Aorta (tissue), 5 donors: ENCODE results near the gene ITGA11. TPM values are rescaled to one million over a fixed set of nuclear protein-coding genes. Genes with fewer than 3 reads are reported as not detected.

Experiments used
- ATAC-seq: fragments of 200-7000 bp; cut with Tn5 transposase; one replicate; pipeline ENCODE4 v1.9.1; 2022; ENCODE audit warnings: moderate library complexity; ENCODE audit not compliant: low FRiP score
- DNase-seq, 2 donors: peaks; one replicate each; pipeline ENCODE4 v3.0.0-alpha.2; 2020
- H3K27ac ChIP-seq, 2 donors: one replicate each; pipeline ENCODE4 v1.5.1; 2013; ENCODE audit warnings: low read length in 2 of 2, mild to moderate bottlenecking in 2 of 2, moderate library complexity in 2 of 2, control low read depth in 1 of 2, inconsistent platforms in 1 of 2, low read depth in 1 of 2
- H3K27me3 ChIP-seq, 2 donors: one replicate each; pipeline ENCODE4 v1.6.1; 2013; ENCODE audit warnings: control low read depth in 1 of 2, low read length in 1 of 2, mild to moderate bottlenecking in 1 of 2, moderate library complexity in 1 of 2; ENCODE audit not compliant: insufficient read depth in 2 of 2, control insufficient read depth in 1 of 2
- H3K36me3 ChIP-seq, 2 donors: one replicate each; pipeline ENCODE4 v1.6.1; 2013; ENCODE audit warnings: control low read depth in 1 of 2, low read length in 1 of 2, mild to moderate bottlenecking in 1 of 2; ENCODE audit not compliant: insufficient read depth in 2 of 2, control insufficient read depth in 1 of 2
- H3K4me1 ChIP-seq, 2 donors: one replicate each; pipeline ENCODE4 v1.6.1; 2013; ENCODE audit warnings: low read length in 2 of 2, control low read depth in 1 of 2, mild to moderate bottlenecking in 1 of 2, moderate library complexity in 1 of 2; ENCODE audit not compliant: insufficient read depth in 2 of 2, control insufficient read depth in 1 of 2
- H3K4me3 ChIP-seq, 2 donors: one replicate each; pipeline ENCODE4 v1.5.1; 2013; ENCODE audit warnings: low read length in 2 of 2, control low read depth in 1 of 2, mild to moderate bottlenecking in 1 of 2
- H3K9me3 ChIP-seq: one replicate; pipeline ENCODE4 v1.6.1; 2013; ENCODE audit warnings: mild to moderate bottlenecking, low read length; ENCODE audit not compliant: control insufficient read depth
- WGBS, 2 donors: extraction: QIAGEN DNeasy Blood & Tissue Kit; methylation state at CpG; one replicate each; pipeline ENCODE4 v1.1.7; 2013; 5-methylcytosine and 5-hydroxymethylcytosine counted together
- intact Hi-C, 2 donors: fragments of 100-400 bp; cut with DNase I; formaldehyde crosslinking; loops; one replicate each; pipeline versions ENCODE4 v1.14.2 to v1.15.0; 2022
- polyA plus RNA-seq, 2 donors: library from polyadenylated mRNA; stranded (reverse); fragments of 200-250 nt; gene quantifications; one replicate each; pipeline ENCODE4 v1.2.3, GENCODE V29; 2013
- total RNA-seq, 2 donors: library from RNA; stranded (reverse); fragmentation: NEBNext Ultra II Directional; extraction: Animal tissue kit (Norgen Biotek cat#: 25700); gene quantifications; one replicate each; pipeline ENCODE4 v1.2.1, GENCODE V29; 2021
- donor health status: healthy with polysubstance abuse.
- donor health status: Bipolar disorder and iron deficiency.
- donor health status: DM: no; HTN: no; CAD: no.
- donor health status: DM: no; HTN: no; CAD: no.
- donor health status: DM: yes; HTN: yes; CAD: no.

Gene ITGA11
- total and polyA plus RNA-seq, 4 donors, result 21.4 to 154 (median 107) TPM

DNA sequence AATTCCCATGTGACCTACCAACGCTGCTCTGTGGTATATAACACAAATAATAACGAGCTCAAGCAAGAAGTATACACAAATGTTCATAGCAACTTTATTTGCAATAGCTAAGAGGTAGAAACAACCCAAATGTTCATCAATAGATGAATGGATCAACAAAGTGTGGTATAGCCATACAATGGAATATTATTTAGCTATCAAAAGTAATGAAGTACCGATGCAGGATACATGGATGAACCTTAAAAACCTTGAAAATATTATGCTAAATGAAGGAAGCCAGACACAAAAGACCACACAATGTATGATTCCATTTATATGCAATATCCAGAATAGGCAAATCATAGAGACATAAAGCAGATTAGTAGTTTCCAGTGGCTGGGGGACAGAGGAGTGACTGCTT lies 170.0 kb downstream of the ITGA11 start:
- WGBS, 2 donors, result 90 to 95% methylated on average over 3 of the region's 3 CpGs
- Histone ChIP-seq H3K9me3 (no peaks in the 10 kb centered on the region), H3K27ac (no peak overlapping the region), H3K36me3 (no peaks in the 10 kb centered on the region), H3K27me3 (no peaks in the 10 kb centered on the region), H3K4me1 (no peaks in the 10 kb centered on the region), H3K4me3 (no peak overlapping the region)
- intact Hi-C loops, result no loop called here
- DNase-seq, result no peak
- ATAC-seq, result no peak

DNA sequence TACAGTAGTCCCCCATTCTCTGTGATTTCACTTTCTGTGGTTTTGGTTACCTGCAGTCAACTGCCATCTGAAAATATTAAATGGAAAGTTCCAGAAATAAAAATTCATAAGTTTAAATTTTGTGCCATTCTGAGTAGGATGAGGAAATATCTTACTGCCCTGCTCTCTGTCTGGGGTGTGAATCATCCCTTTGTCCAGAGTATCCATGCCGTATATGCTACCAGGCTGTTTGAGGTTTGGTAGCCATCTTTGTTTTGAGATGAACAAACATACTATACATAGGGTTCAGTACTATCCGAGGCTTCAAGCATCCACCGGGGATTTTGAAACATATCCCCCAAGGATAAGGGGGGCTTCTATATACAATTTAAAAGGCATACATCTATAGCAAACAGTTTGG lies 170.7 kb downstream of the ITGA11 start:
- no peak overlapping the region for H3K27ac ChIP-seq
- ATAC-seq (no peak), DNase-seq (no peak)

DNA sequence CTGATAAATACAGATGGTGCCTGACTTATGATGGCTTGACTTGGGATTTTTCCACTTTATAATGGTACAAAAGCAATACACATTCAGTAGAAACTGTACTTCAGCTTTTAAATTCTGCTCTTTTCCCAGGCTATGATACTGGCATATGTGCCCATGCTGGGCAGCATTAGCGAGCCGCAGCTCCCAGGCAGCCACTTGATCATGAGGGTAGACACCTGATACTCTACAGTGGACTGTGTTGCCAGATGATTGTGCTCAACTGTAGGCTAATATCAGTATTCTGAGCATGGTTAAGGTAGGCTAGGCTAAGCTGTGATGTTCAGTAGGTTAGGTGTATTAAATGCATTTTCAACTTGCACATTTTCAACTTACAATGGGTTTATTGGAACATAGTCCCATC lies 172.1 kb downstream of the ITGA11 start:
- WGBS, 2 donors, result 80 to 89% methylated on average over 2 of the region's 2 CpGs
- no peak overlapping the region for H3K4me3 ChIP-seq
- H3K4me1 ChIP-seq, result no peaks in the 10 kb centered on the region
- DNase-seq, result no peak
- no peaks in the 10 kb centered on the region for H3K9me3 ChIP-seq
- H3K27me3 ChIP-seq, result no peaks in the 10 kb centered on the region
- intact Hi-C loops, result no loop called here
- H3K36me3 ChIP-seq, result no peaks in the 10 kb centered on the region
- ATAC-seq, result no peak
- no peak overlapping the region for H3K27ac ChIP-seq

More for the DNA sequence above, 170.7 kb downstream of the ITGA11 start:
- intact Hi-C loops, result no loop called here
- Histone ChIP-seq H3K36me3 (no peaks in the 10 kb centered on the region), H3K4me1 (no peaks in the 10 kb centered on the region), H3K4me3 (no peak overlapping the region), H3K27me3 (no peaks in the 10 kb centered on the region), H3K9me3 (no peaks in the 10 kb centered on the region)
- 93% methylated on average over 3 of the region's 3 CpGs for WGBS, 2 donors

DNA sequence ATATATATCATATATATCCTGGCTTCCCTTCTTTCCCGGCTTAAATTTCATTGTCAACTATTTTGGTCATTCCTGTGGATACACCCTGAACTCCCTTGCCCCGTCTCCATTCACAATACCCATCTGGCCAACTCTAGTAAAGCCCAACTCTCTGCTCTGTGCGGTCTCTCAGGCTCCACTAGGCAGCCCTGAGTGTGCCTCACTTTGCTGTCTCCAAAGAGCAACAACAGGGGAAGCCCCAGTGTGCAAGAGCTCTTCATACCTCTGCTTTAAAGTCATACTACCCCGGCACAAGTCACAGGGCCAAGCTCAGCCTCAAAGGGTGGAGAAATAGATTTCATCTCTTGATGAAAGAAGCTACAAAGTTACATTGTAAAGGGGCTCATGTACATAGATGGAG lies 173.3 kb downstream of the ITGA11 start:
- ATAC-seq (peak; percentile 33), DNase-seq (no peak)
- H3K4me1 ChIP-seq, result no peaks in the 10 kb centered on the region
- H3K4me3 ChIP-seq, result no peak overlapping the region
- WGBS, 2 donors, result 47 to 54% methylated on average over 4 of the region's 4 CpGs
- no peaks in the 10 kb centered on the region for H3K36me3 ChIP-seq
- H3K9me3 ChIP-seq, result no peaks in the 10 kb centered on the region
- peak overlapping the region in 1 of 2 donors; percentile 33 for H3K27ac ChIP-seq
- no peaks in the 10 kb centered on the region for H3K27me3 ChIP-seq
- intact Hi-C loops, result no loop called here

DNA sequence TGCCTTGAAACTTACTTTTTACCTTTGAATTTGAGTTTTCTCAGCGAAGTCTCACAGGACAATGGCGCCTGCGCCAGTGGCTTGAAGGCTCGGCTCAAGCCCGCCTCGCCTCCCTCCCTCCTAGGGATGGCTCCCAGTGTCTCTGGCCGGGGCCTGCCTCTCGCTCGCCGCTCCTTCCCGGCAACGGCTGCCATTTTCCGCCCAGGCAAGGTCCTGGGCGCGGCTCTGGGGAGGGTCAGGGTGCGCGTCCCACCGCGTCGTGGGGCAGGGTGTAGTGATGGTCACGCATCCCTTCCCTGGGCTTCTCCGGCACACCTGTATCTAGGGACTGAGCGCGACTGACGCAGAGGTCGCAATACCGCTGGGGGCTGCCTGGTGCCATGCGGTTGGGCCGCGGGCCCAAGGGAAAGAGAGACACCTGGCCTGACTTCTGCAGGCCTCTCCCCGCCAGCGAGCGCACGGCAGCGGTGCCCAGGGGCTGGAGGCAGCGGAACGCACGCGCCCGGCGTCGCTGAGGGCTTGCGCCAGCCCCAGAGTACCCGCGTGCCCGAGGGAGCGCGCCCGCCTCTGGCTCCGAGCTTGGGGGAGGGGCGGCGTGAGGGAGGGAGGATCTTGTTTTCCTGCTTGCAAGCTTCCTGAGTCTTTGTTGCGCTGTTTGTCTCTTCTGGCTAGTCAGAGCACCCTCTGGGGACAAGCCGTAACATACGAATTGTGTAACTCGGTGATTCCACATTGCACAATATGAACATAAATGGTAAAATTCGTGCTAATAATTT lies 175.1 kb downstream of the ITGA11 start:
- intact Hi-C loops, result no loop called here
- H3K4me3 ChIP-seq, result peak overlapping the region; percentile 4 to 53
- DNase-seq, result peak; percentile 94
- ATAC-seq, result peak; percentile 94
- H3K27ac ChIP-seq, result peak overlapping the region in 1 of 2 donors; percentile 38
- no peaks in the 10 kb centered on the region for H3K9me3 ChIP-seq
- H3K36me3 ChIP-seq, result no peaks in the 10 kb centered on the region
- WGBS, 2 donors, result 3 to 4% methylated on average over 55 to 57 of the region's 57 CpGs
- H3K27me3 ChIP-seq, result no peaks in the 10 kb centered on the region
- H3K4me1 ChIP-seq, result no peaks in the 10 kb centered on the region

DNA sequence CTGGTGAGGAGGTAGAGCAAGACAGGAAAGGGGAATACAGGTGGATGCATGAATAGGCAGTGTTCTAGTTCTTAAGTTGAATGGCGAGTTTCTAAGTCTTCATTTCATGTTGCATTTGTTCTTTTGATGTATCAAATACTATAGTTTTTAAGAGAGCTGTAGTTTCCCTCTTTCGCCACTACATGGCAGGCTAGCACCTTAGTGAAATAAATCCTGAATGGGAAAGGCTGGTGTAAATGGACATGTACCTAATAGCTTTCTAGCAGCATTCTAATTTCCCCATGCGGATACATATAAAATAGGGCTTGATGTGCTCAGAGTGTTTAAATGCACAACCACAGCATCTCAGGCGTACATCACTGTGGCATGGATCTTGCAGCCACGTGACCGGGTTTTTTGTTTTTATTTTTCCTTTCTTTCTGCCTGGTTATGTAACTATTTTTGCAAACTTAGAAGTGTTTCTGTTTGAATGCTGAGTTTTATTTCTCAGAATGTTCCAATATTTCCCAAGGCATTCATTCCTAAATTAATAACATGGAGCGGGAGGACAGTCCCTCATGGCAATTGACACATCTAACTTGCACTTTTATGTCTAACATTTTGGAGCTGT lies 178.9 kb downstream of the ITGA11 start:
- no peak for DNase-seq
- Histone ChIP-seq H3K36me3 (no peaks in the 10 kb centered on the region), H3K27ac (no peak overlapping the region), H3K27me3 (no peaks in the 10 kb centered on the region), H3K9me3 (no peaks in the 10 kb centered on the region), H3K4me1 (no peaks in the 10 kb centered on the region), H3K4me3 (no peak overlapping the region)
- 7 to 9% methylated on average over 7 of the region's 7 CpGs for WGBS, 2 donors
- ATAC-seq, result peak; percentile 66
- intact Hi-C loops, result loop anchor here (1.0 to 5.0 kb wide), 4 partner anchors 34 to 421 kb away; no protein-coding TSS in a partner anchor

DNA sequence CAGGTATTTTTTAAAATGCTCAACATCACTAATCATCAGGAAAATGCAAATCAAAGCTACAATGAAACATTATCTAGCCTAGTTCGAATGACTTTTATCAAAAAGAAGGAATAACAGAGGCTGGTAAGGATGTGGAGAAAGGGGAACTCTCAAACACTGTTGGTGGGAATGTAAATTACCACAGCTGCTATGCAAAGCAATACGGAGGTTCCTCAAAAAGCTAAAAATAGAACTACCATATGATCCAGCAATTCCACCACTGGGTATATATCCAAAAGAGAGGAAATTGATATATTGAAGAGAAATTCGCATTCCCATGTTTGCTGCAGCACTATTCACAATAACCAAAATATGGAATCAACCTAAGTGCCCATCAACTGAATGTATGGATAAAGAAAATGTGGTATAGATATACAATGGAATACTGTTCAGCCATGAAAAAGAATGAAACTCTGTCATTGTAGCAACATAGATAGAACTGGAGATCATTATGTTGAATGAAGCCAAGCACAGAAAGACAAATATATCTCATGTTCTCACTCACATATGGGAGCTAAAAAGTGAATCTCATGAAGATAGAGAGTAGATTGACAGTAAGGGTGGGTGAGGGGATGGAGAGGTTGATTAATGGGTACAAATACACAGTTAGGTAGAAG lies 182.8 kb downstream of the ITGA11 start:
- DNase-seq (no peak), ATAC-seq (no peak)
- Histone ChIP-seq H3K27ac (no peak overlapping the region), H3K4me3 (no peak overlapping the region), H3K9me3 (no peaks in the 10 kb centered on the region), H3K36me3 (no peaks in the 10 kb centered on the region), H3K27me3 (no peaks in the 10 kb centered on the region), H3K4me1 (no peaks in the 10 kb centered on the region)
- intact Hi-C loops, result no loop called here
- 60 to 65% methylated on average over 3 of the region's 3 CpGs for WGBS, 2 donors
